HepG2 (cell line): Measurements from ENCODE around the gene LY6G5B. TPM values are rescaled to one million over a fixed set of nuclear protein-coding genes. Genes with fewer than 3 reads are reported as not detected.
A peak's percentile ranks its signal among the peaks of the same experiment; 100 is the strongest.

ENCODE experiments used
- CHD4 ChIP-seq: fragments of 200-600 bp; sonication (generic); IDR thresholded peaks from 2 replicates; pipeline ENCODE4 v1.7.0; 2017; ENCODE audit warnings: mild to moderate bottlenecking, low read length, borderline replicate concordance
- DRAP1 ChIP-seq: IDR thresholded peaks from 2 replicates; pipeline ENCODE4 v1.6.1; 2016; ENCODE audit warnings: missing genetic modification reagents, missing compliant biosample characterization
- KMT2B ChIP-seq: IDR thresholded peaks from 2 replicates; pipeline ENCODE4 v1.6.1; 2016; ENCODE audit warnings: missing genetic modification reagents, missing compliant biosample characterization
- MAZ ChIP-seq, 2 experiments: sonication (generic) in 1 of 2; formaldehyde crosslinking in 1 of 2; IDR thresholded peaks; 2 replicates each; pipeline versions ENCODE4 v1.5.0 to v1.6.1; 2012 to 2020; ENCODE audit warnings: low read depth in 2 of 2, mild to moderate bottlenecking in 2 of 2, borderline replicate concordance in 1 of 2, improper control_type of control experiment in 1 of 2, low read length in 1 of 2, missing genetic modification reagents in 1 of 2, moderate library complexity in 1 of 2
- MED13 ChIP-seq: sonication (generic); formaldehyde crosslinking; IDR thresholded peaks from 2 replicates; pipeline ENCODE4 v1.5.0; 2020; ENCODE audit warnings: missing genetic modification reagents
- MYC ChIP-seq: sonication (generic); formaldehyde crosslinking; IDR thresholded peaks from 2 replicates; pipeline ENCODE4 v1.9.0; 2021; ENCODE audit warnings: missing genetic modification reagents, borderline replicate concordance
- RERE ChIP-seq: IDR thresholded peaks from 2 replicates; pipeline ENCODE4 v1.6.1; 2016; ENCODE audit warnings: low read depth, missing genetic modification reagents, missing compliant biosample characterization
- SALL1 ChIP-seq: sonication (generic); formaldehyde crosslinking; IDR thresholded peaks from 2 replicates; pipeline ENCODE4 v1.8.0; 2022; ENCODE audit warnings: mild to moderate bottlenecking, missing genetic modification reagents
- SIX4 ChIP-seq: sonication (generic); formaldehyde crosslinking; IDR thresholded peaks from 2 replicates; pipeline ENCODE4 v1.4.0; 2020; ENCODE audit warnings: missing genetic modification reagents
- YEATS2 ChIP-seq: sonication (generic); formaldehyde crosslinking; IDR thresholded peaks from 2 replicates; pipeline ENCODE4 v1.4.0; 2020; ENCODE audit warnings: missing genetic modification reagents, borderline replicate concordance
- ZFP36L2 ChIP-seq: sonication (generic); formaldehyde crosslinking; IDR thresholded peaks from 2 replicates; pipeline ENCODE4 v1.4.0; 2020; ENCODE audit warnings: missing genetic modification reagents
- ZNF430 ChIP-seq: sonication (generic); formaldehyde crosslinking; IDR thresholded peaks from 2 replicates; pipeline ENCODE4 v1.9.0; 2021; ENCODE audit warnings: mild to moderate bottlenecking, missing genetic modification reagents
- ZNF598 ChIP-seq: sonication (generic); formaldehyde crosslinking; IDR thresholded peaks from 2 replicates; pipeline ENCODE4 v1.5.1; 2020; ENCODE audit warnings: mild to moderate bottlenecking, missing genetic modification reagents, borderline replicate concordance
- ZNF607 ChIP-seq: sonication (generic); formaldehyde crosslinking; IDR thresholded peaks from 2 replicates; pipeline ENCODE4 v1.5.1; 2020; ENCODE audit warnings: missing genetic modification reagents, mild to moderate bottlenecking, borderline replicate concordance
- ZNF609 ChIP-seq: sonication (generic); formaldehyde crosslinking; IDR thresholded peaks from 2 replicates; pipeline ENCODE4 v1.4.0; 2020; ENCODE audit warnings: mild to moderate bottlenecking, missing genetic modification reagents, borderline replicate concordance
- ZNF720 ChIP-seq: sonication (generic); formaldehyde crosslinking; IDR thresholded peaks from 2 replicates; pipeline ENCODE4 v1.4.0; 2020; ENCODE audit warnings: missing genetic modification reagents
- ZNF883 ChIP-seq: sonication (generic); formaldehyde crosslinking; IDR thresholded peaks from 2 replicates; pipeline ENCODE4 v1.5.1; 2020; ENCODE audit warnings: mild to moderate bottlenecking, missing genetic modification reagents; ENCODE audit errors: not compliant biosample characterization
- polyA plus RNA-seq, 8 experiments: library from polyadenylated mRNA; depleted of rRNA in 3 of 8; stranded (reverse) in 7 of 8; unstranded in 1 of 8; fragments of >200 nt; fragmentation: Illumina TruSeq in 4 of 8; extraction: Trizol in 4 of 8; gene quantifications; 2 replicates each; pipeline versions ENCODE4 v1.2.1 to v1.2.3, GENCODE V29; 2011 to 2016; ENCODE audit warnings: low read depth in 4 of 8, missing spikeins in 1 of 8, mixed read lengths in 1 of 8; ENCODE audit not compliant: insufficient read depth in 1 of 8
- total RNA-seq, 5 experiments: library from RNA; depleted of rRNA; stranded (reverse); fragments of >200 nt; fragmentation: Illumina TruSeq; extraction: Trizol; gene quantifications; 2 replicates each; pipeline ENCODE4 v1.2.3, GENCODE V29; 2016; ENCODE audit warnings: low read depth in 1 of 5

The LY6G5B gene
- total and polyA plus RNA-seq, 2 of the 13 experiments (the other 11 are each of a cell fraction or from before 2014, with no cell fraction given), result 7.8 to 15.7 TPM

GRCh38 chr6:31655349-31656237 lies 14.2 kb upstream of the LY6G5B start, which contains the start of gene APOM (continued):
- TF ChIP-seq ZFP36L2 (CRISPR knock-in tag) (no peak; the same call in 1 of the 2 replicates), ZNF883 (CRISPR knock-in tag) (peak; percentile 90), DRAP1 (peak; percentile 97), ZNF609 (peak; percentile 87; the same call in 1 of the 2 replicates), MAZ (IDR thresholded peaks at IDR 0.05; ENCODE audit: borderline replicate concordance, low read depth, low read length) (no peak), MAZ (CRISPR knock-in tag; IDR thresholded peaks at IDR 0.05; ENCODE audit: low read depth) (peak; percentile 87), ZNF598 (CRISPR knock-in tag) (no peak), ZNF430 (peak; percentile 95), KMT2B (CRISPR knock-in tag) (peak; percentile 60; the same call in 1 of the 2 replicates), RERE (CRISPR knock-in tag) (peak; percentile 83), MED13 (CRISPR knock-in tag) (peak; percentile 87), SIX4 (CRISPR knock-in tag) (peak; percentile 54; the same call in 1 of the 2 replicates), SALL1 (CRISPR knock-in tag) (peak; percentile 97), CHD4 (peak; percentile 80; the same call in 1 of the 2 replicates), ZNF607 (CRISPR knock-in tag) (peak; percentile 97), YEATS2 (CRISPR knock-in tag) (peak; percentile 92; the same call in 1 of the 2 replicates), MYC (peak; percentile 81), ZNF720 (CRISPR knock-in tag) (no peak)
